Endothelial cell of hepatic sinusoid (primary cell): ENCODE results near the gene KANSL2.
"Not testable (repeated sequence)": the region's sequence is repeated elsewhere in the genome, so short reads cannot be mapped to it uniquely, and the experiment has no call there.

ENCODE experiments used
- in situ Hi-C: cut with HindIII; loops from 2 replicates; pipeline ENCODE4 v1.10.0; 2017; ENCODE audit warnings: low sequenced_read_pairs

KANSL2 gene

GRCh38 chr12:48686037-48686595 lies 4.1 kb upstream of the KANSL2 start:
- in situ Hi-C loops = no loop called here

- in situ Hi-C loops = no loop called here
These were observed 1.5 kb upstream of the KANSL2 start for GRCh38 chr12:48683534-48683933.

- in situ Hi-C loops = no loop called here
These were observed 889 bp upstream of the KANSL2 start for GRCh38 chr12:48682927-48683326.

- in situ Hi-C loops = not testable (repeated sequence)
These were observed 481 bp upstream of the KANSL2 start for GRCh38 chr12:48682533-48682905.

- in situ Hi-C loops = no loop called here
These were observed 684 bp downstream of the KANSL2 start for GRCh38 chr12:48681399-48681709.

GRCh38 chr12:48680861-48681260 lies 1.2 kb downstream of the KANSL2 start:
- in situ Hi-C loops = no loop called here

GRCh38 chr12:48678551-48679185 lies 3.4 kb downstream of the KANSL2 start:
- in situ Hi-C loops = no loop called here

- in situ Hi-C loops = no loop called here
These were observed 10.7 kb downstream of the KANSL2 start for GRCh38 chr12:48671231-48671856.

- in situ Hi-C loops = no loop called here
These were observed 13.0 kb downstream of the KANSL2 start for GRCh38 chr12:48668996-48669395.

GRCh38 chr12:48659863-48660262 lies 22.2 kb downstream of the KANSL2 start:
- in situ Hi-C loops = no loop called here

- in situ Hi-C loops = no loop called here
These were observed 30.4 kb downstream of the KANSL2 start for GRCh38 chr12:48651681-48652080.

GRCh38 chr12:48645354-48645753 lies 36.7 kb downstream of the KANSL2 start:
- in situ Hi-C loops = not testable (repeated sequence)

GRCh38 chr12:48643011-48643410 lies 39.0 kb downstream of the KANSL2 start:
- in situ Hi-C loops = no loop called here

GRCh38 chr12:48641752-48642555 lies 40.1 kb downstream of the KANSL2 start:
- in situ Hi-C loops = not testable (repeated sequence)

GRCh38 chr12:48640854-48641253 lies 41.2 kb downstream of the KANSL2 start:
- in situ Hi-C loops = no loop called here

- in situ Hi-C loops = no loop called here
These were observed 41.6 kb downstream of the KANSL2 start for GRCh38 chr12:48640428-48640827.

- in situ Hi-C loops = no loop called here
These were observed 51.0 kb downstream of the KANSL2 start for GRCh38 chr12:48631071-48631470.

- in situ Hi-C loops = no loop called here
These were observed 51.7 kb downstream of the KANSL2 start for GRCh38 chr12:48630346-48630745.

- in situ Hi-C loops = no loop called here
These were observed 52.5 kb downstream of the KANSL2 start for GRCh38 chr12:48629541-48629940.

GRCh38 chr12:48627556-48627955 lies 54.5 kb downstream of the KANSL2 start:
- in situ Hi-C loops = no loop called here

- in situ Hi-C loops = not testable (repeated sequence)
These were observed 59.0 kb downstream of the KANSL2 start for GRCh38 chr12:48622997-48623396.

GRCh38 chr12:48618541-48618940 lies 63.5 kb downstream of the KANSL2 start:
- in situ Hi-C loops = no loop called here
